ENCODE measurements around the gene C19orf38.

Gene C19orf38

DNA sequence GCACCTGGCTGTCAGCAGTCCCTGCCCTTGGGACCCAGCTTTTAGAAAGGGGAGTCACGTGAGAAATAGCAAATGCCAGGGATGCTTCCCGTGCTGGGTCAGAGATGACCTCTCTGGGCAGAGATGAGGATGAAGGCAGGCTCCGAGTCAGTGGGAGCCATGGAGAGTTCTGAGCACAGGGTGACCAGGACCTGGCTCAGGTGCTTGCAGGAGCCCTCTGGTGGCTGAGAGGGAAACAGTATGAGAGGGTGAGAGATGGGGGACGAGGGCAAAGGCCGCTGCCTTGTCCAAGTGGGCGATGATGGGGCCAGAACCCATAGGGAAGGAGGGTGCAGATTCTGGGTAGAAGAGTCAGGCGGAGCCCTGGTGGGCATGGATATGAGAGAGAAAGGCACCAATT lies 28.0 kb upstream of the C19orf38 start:
- no peak overlapping the region for H3K4me3 ChIP-seq (ENCODE audit: control insufficient read depth, low read depth, low read length)
- DNase-seq (ENCODE audit: low read depth): no peak
- TF ChIP-seq, protein P1, sequence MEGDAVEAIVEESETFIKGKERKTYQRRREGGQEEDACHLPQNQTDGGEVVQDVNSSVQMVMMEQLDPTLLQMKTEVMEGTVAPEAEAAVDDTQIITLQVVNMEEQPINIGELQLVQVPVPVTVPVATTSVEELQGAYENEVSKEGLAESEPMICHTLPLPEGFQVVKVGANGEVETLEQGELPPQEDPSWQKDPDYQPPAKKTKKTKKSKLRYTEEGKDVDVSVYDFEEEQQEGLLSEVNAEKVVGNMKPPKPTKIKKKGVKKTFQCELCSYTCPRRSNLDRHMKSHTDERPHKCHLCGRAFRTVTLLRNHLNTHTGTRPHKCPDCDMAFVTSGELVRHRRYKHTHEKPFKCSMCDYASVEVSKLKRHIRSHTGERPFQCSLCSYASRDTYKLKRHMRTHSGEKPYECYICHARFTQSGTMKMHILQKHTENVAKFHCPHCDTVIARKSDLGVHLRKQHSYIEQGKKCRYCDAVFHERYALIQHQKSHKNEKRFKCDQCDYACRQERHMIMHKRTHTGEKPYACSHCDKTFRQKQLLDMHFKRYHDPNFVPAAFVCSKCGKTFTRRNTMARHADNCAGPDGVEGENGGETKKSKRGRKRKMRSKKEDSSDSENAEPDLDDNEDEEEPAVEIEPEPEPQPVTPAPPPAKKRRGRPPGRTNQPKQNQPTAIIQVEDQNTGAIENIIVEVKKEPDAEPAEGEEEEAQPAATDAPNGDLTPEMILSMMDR (IDR thresholded peaks at IDR 0.05; ENCODE audit: control insufficient read depth, insufficient read depth, low read depth, low read length, missing control alignments): peak; percentile 32

DNA sequence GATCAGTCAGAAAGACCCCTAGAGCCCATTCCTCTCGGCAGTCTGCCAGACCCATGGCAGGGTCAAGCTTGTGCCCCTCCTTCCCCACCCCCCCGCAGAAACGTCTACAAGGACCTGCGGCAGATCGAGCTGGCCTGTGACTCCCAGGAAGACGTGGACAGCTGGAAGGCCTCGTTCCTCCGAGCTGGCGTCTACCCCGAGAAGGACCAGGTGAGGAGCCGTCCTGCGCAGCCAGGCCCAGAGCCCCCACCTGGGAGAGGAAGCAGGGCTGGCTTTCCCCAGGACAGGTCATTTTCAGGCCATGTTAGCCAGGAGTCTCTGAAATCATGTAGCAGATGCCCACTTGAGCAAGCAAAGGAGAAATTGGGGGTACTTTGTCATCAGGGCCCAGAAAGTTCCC lies 24.5 kb upstream of the C19orf38 start:
- DNase-seq (ENCODE audit: low read depth): no peak
- TF ChIP-seq, protein P1 (IDR thresholded peaks at IDR 0.05; ENCODE audit: control insufficient read depth, insufficient read depth, low read depth, low read length, missing control alignments): no peak
- no peak overlapping the region for H3K4me3 ChIP-seq (ENCODE audit: control insufficient read depth, low read depth, low read length)

DNA sequence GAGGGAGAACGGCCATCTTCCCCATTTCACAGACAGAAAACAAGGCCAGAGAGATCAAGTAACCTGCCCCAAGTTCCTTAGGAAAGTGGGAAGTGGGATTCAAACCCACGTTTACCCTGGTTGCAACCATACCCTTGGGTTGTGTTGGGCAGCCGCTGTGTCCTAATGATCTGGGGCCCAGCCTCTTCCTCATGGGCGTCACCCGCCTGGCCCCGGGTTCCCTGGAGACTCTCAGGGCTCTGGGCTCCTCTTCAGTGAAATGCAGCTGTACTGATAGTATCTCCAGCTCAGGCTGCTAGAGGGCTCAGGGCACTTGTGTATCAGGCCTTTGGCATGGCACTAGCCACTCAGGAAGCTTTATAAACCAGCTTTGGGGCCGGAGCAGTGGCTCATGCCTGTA lies 22.0 kb upstream of the C19orf38 start:
- no peak for DNase-seq (ENCODE audit: low read depth)

DNA sequence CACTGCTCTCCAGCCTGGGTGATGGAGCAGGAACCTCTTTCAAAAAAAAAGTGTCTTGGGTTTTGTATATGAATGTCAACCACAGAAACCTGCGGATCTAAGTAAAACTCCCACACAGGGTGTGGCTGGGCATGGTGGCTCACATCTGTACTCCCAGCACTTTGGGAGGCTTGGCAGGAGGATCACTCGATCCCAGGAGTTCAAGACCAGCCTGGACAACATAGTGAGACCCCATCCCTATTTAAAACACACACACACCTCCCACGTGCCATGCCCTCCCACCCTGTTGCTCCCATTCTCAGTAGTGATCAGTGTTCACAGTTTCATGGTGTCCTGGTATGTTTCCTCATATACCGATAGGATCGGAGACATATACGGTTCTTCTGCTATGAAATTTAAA lies 21.4 kb upstream of the C19orf38 start:
- TF ChIP-seq, protein P1 (IDR thresholded peaks at IDR 0.05; ENCODE audit: control insufficient read depth, insufficient read depth, low read depth, low read length, missing control alignments): no peak
- DNase-seq (ENCODE audit: low read depth): no peak
- H3K4me3 ChIP-seq (ENCODE audit: control insufficient read depth, low read depth, low read length): no peak overlapping the region

More for the DNA sequence above, 22.0 kb upstream of the C19orf38 start:
- TF ChIP-seq, protein P1 (IDR thresholded peaks at IDR 0.05; ENCODE audit: control insufficient read depth, insufficient read depth, low read depth, low read length, missing control alignments): no peak
- H3K4me3 ChIP-seq (ENCODE audit: control insufficient read depth, low read depth, low read length): no peak overlapping the region

DNA sequence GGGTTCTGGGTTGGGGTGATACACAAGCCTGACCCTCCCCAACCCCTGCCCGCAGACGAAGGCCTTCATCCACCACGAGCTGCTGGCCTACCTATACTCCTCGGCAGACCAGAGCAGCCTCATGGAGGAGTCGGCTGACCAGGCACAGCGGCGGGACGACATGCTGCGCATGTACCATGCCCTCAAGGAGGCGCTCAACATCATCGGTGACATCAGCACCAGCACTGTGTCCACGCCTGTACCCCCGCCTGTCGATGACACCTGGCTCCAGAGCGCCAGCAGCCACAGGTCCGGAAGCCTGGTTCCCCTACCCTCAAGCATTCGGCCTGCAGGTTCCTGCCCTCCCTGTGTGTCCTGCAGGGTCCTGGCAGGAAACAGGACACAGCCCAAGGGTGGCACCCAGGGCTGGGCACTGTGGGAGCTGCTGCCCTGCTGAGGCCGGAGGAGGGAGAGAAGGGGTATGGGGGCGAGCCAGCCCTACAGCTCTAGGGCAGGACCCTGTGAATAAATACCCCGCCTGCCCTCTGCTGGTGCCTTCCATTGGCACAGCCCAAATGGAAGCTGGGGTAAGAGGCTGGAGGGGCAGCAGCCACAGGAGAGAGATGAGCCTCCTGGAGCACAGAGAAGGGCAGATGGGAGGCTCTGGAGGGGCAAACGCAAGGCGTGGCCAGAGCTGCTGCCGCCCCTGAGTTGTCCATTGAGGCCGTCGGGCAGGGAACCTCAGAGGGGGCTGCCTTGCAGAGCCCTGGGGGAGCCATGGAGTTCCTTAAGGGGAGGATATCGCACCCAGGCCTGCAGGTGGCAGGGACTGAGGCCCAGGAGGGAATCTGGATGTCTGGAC lies 19.0 kb upstream of the C19orf38 start:
- TF ChIP-seq, protein P1 (IDR thresholded peaks at IDR 0.05; ENCODE audit: control insufficient read depth, insufficient read depth, low read depth, low read length, missing control alignments): peak; percentile 24
- DNase-seq (ENCODE audit: low read depth): no peak
- H3K4me3 ChIP-seq (ENCODE audit: control insufficient read depth, low read depth, low read length): no peak overlapping the region

DNA sequence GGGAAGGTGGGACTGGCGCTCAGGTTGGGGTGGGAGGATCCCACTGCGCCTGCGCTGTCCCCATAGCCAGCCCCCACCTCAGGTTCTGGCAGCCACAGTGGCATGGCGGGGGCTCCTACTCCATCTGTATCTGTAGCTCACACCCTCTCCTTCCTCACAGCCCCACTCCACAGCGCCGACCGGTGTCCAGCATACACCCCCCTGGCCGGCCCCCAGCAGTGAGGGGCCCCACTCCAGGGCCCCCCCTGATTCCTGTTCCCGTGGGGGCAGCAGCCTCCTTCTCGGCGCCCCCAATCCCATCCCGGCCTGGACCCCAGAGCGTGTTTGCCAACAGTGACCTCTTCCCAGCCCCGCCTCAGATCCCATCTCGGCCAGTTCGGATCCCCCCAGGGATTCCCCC lies 18.2 kb upstream of the C19orf38 start:
- no peak for DNase-seq (ENCODE audit: low read depth)
- TF ChIP-seq, protein P1 (IDR thresholded peaks at IDR 0.05; ENCODE audit: control insufficient read depth, insufficient read depth, low read depth, low read length, missing control alignments): no peak
- no peak overlapping the region for H3K4me3 ChIP-seq (ENCODE audit: control insufficient read depth, low read depth, low read length)

Data from AG09309 (cell line).